ENCODE results near the gene INO80.

DNA sequence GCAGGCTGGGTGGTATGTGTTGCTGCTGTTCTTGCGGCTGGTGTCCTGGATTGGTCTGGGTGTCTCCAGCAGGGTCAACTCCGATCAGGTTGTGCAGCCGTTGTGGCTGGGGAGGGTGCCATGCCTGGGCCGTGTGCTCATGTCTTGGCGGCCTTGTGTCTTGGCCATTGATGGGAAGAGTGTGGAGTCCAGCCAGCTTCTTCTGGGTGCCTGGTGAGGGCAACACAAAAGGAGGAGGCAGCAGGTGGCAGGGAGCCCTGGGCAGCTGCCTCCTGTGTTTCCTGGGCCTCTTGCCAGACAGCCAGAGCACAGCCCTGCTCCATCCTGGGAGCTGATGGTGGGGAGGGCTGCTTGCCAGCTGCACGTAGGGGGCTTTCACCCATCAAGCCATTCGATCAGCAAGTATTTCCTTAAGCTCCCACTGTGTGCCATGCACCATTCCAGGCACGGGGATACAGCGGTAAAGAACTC lies 158.5 kb downstream of the INO80 start:
- TF ChIP-seq EP300 (IDR thresholded peaks at IDR 0.05) (no peak), CTCF (IDR thresholded peaks at IDR 0.05) (no peak), POLR2A (IDR thresholded peaks at IDR 0.05) (no peak), POLR2AphosphoS5 (IDR thresholded peaks at IDR 0.05) (no peak)
